Peyer's patch (tissue), 4 donors: ENCODE results near the gene ELL.
A peak's percentile ranks its signal among the peaks of the same experiment; 100 is the strongest.

Experiments
- POLR2A ChIP-seq, 2 donors: fragments of 450-650 bp; IDR thresholded peaks; one replicate each; pipeline ENCODE4 v1.5.1; 2017; ENCODE audit warnings: antibody characterized with exemption in 2 of 2, mild to moderate bottlenecking in 2 of 2, moderate library complexity in 2 of 2
- TF ChIP-seq, protein P1 (sequence below), 6 experiments: fragments of 450-650 bp in 4 of 6; fragments of 200-600 bp in 2 of 6; sonication (generic) in 1 of 6; IDR thresholded peaks; one replicate each; pipeline ENCODE4 v1.5.1; 2017 to 2019; ENCODE audit warnings: antibody characterized with exemption in 6 of 6, mild to moderate bottlenecking in 3 of 6, moderate library complexity in 1 of 6

DNA sequence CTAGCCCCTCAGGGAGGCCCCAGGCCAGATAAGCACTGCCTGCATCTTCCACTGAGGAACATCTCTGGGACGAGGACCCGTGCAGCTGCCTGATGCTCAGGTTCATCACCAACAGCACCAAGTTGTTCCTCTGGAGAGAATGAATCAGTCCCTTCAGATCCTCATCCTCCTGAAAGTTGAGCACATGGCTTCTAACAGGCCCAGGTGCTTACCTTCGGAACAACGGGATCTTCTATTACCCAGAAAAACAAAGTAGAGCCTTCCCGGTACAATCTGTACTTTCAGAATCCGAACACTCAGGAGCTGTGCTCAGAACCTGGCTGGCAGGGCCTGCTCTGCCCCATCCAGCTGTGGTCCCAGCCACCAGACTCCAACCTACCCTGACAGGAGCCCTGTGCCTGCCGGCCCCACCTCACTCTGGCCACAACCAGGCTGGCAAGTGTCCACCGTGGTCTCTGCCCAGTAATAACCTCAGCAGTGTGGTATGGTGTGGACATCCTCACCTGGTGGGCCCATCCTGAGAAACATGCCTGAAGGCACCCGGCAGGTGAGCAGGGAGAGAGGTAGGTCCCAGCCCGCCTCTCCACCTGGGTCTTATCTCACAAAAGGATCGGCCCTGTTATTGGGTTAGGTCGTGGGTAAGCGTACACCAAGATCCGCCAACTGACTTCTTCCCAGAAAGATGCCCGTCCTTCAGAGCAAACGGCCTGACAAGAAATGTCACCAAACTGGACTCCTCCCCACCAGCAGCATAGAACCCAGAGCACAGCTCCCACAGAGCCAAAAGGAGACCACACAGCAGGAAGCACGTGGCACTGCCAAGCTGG lies 34.1 kb downstream of the ELL start:
- TF ChIP-seq, protein P1, sequence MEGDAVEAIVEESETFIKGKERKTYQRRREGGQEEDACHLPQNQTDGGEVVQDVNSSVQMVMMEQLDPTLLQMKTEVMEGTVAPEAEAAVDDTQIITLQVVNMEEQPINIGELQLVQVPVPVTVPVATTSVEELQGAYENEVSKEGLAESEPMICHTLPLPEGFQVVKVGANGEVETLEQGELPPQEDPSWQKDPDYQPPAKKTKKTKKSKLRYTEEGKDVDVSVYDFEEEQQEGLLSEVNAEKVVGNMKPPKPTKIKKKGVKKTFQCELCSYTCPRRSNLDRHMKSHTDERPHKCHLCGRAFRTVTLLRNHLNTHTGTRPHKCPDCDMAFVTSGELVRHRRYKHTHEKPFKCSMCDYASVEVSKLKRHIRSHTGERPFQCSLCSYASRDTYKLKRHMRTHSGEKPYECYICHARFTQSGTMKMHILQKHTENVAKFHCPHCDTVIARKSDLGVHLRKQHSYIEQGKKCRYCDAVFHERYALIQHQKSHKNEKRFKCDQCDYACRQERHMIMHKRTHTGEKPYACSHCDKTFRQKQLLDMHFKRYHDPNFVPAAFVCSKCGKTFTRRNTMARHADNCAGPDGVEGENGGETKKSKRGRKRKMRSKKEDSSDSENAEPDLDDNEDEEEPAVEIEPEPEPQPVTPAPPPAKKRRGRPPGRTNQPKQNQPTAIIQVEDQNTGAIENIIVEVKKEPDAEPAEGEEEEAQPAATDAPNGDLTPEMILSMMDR (IDR thresholded peaks at IDR 0.05): peak in 1 of 6 experiments; percentile 34
- no peak for TF ChIP-seq POLR2A (IDR thresholded peaks at IDR 0.05)
